ENCODE data around the gene FUOM. TPM values are rescaled to one million over a fixed set of nuclear protein-coding genes. Genes with fewer than 3 reads are reported as not detected.

Gene FUOM
- total and polyA plus RNA-seq, 9 of the 15 experiments (the other 6 are each of a cell fraction or from before 2014, with no cell fraction given) = 1.8 to 96.1 (median 27.0) TPM

DNA sequence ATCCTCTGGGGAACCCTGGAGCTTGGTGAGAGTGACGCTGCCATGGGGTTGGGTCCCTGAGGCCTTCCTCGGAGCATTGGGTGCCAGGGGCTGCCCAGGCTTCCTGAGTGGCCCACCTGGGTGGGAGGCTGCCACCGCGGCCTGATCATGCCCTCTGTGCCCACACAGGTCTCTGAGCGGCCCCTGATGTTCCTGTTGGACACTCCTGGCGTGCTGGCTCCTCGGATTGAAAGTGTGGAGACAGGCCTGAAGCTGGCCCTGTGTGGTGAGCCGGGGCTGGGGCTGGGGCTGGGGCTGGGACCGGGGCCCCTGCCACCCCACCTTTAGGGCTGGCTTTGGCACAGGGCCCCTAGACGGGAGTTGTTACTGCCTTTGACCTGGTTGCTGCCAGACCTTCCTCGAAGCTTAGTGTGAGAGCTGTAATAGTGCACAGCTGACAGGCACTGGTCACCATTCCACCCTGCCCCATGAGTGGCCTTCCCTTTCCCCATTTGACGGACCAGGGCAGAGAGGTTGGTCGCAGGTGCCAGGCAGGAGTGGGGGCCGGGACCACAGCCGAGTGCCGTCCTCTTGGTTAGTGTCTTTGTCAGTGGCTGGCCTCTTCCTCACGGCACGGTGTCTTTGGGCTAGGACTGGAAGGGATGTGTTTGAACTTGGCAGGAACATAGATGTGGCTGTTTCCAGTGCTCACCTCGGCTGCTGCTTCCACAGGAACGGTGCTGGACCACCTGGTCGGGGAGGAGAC lies 44.3 kb upstream of the FUOM start:
- POLR2A ChIA-PET = interaction anchor here (1.2 kb wide), 1 partner anchor 14 kb away, joined by 6 read pairs; no protein-coding TSS in a partner anchor
- FAIRE-seq = no peak
- CTCF ChIA-PET (ENCODE audit: low intra/inter-chr PET ratio) = no interaction called here
- no peak for DNase-seq (ENCODE audit: extremely low read depth in 1 of 4, low spot score in 3 of 4)
- Histone ChIP-seq H2AFZ (ENCODE audit: low read depth, low read length) (no peak overlapping the region), H3K79me2 (ENCODE audit: control insufficient read depth, insufficient read depth, low read length) (peaks cover 3% of the 10 kb centered on the region; the same call in 2 of the 3 replicates), H3K9me3 (replicated peaks; ENCODE audit: control insufficient read depth, insufficient read depth, low read depth, low read length) (no peaks in the 10 kb centered on the region), H3K27me3 (ENCODE audit: control insufficient read depth in 2 of 2, insufficient read depth in 2 of 2, low read length in 2 of 2) (no peaks in the 10 kb centered on the region), H4K20me1 (replicated peaks; ENCODE audit: control insufficient read depth, insufficient read depth, low read length) (no peaks in the 10 kb centered on the region), H3K9me1 (ENCODE audit: control insufficient read depth, insufficient read depth, low read length) (no peaks in the 10 kb centered on the region), H3K4me2 (ENCODE audit: insufficient read depth, low read length) (no peak overlapping the region), H3K36me3 (ENCODE audit: control insufficient read depth, insufficient read depth, low read length) (peaks cover 56% of the 10 kb centered on the region; the same call in 2 of the 3 replicates), H3K9ac (ENCODE audit: insufficient read depth in 1 of 2, low read depth in 2 of 2, low read length in 2 of 2) (no peak overlapping the region), H3K27ac (ENCODE audit: extremely low read depth, low read depth, low read length) (no peak overlapping the region), H3K4me3 (no peak overlapping the region), H3K4me1 (replicated peaks in 1 of 2; ENCODE audit: control insufficient read depth in 2 of 2, insufficient read depth in 2 of 2, low read length in 2 of 2) (peaks cover 0 to 7% of the 10 kb centered on the region in 2 experiments; a peak in 2 of 5 replicates)
- WGBS (ENCODE audit: insufficient coverage, low coverage, missing lambda C conversion rate) = 93% methylated on average over 5 of the region's 21 CpGs
- in situ Hi-C loops (cut with MboI) = no loop called here
- ATAC-seq = no peak
- intact Hi-C loops (cut with micrococcal nuclease) = no loop called here
- BruUV-seq (replicated peaks) = no TSS peak
- TF ChIP-seq MEF2D (tag; conservative IDR thresholded peaks at IDR 0.05; ENCODE audit: low read depth) = no peak
- 0 out of 2 replicates have a peak, but pooled peaks have one; percentile 8 for TF ChIP-seq RBFOX2 (IDR thresholded peaks at IDR 0.05; ENCODE audit: low read depth, low read length)

GRCh38 chr10:133401500-133401899 lies 43.7 kb upstream of the FUOM start:
- DNase-seq (ENCODE audit: extremely low read depth in 1 of 4, low spot score in 3 of 4) = no peak
- BruUV-seq (replicated peaks) = no TSS peak
- Histone ChIP-seq H3K9me1 (ENCODE audit: control insufficient read depth, insufficient read depth, low read length) (no peaks in the 10 kb centered on the region), H3K4me1 (replicated peaks in 1 of 2; ENCODE audit: control insufficient read depth in 2 of 2, insufficient read depth in 2 of 2, low read length in 2 of 2) (peaks cover 0 to 7% of the 10 kb centered on the region in 2 experiments; a peak in 2 of 5 replicates), H3K79me2 (ENCODE audit: control insufficient read depth, insufficient read depth, low read length) (no peaks in the 10 kb centered on the region; the same call in 2 of the 3 replicates), H3K27me3 (ENCODE audit: control insufficient read depth in 2 of 2, insufficient read depth in 2 of 2, low read length in 2 of 2) (no peaks in the 10 kb centered on the region), H3K4me2 (ENCODE audit: insufficient read depth, low read length) (no peak overlapping the region), H3K36me3 (ENCODE audit: control insufficient read depth, insufficient read depth, low read length) (peaks cover 53% of the 10 kb centered on the region; the same call in 2 of the 3 replicates), H4K20me1 (replicated peaks; ENCODE audit: control insufficient read depth, insufficient read depth, low read length) (no peaks in the 10 kb centered on the region), H3K9ac (ENCODE audit: insufficient read depth in 1 of 2, low read depth in 2 of 2, low read length in 2 of 2) (no peak overlapping the region), H3K4me3 (no peak overlapping the region), H3K27ac (ENCODE audit: extremely low read depth, low read depth, low read length) (no peak overlapping the region), H2AFZ (ENCODE audit: low read depth, low read length) (no peak overlapping the region), H3K9me3 (replicated peaks; ENCODE audit: control insufficient read depth, insufficient read depth, low read depth, low read length) (no peaks in the 10 kb centered on the region)
- 92% methylated on average over 2 of the region's 12 CpGs for WGBS (ENCODE audit: insufficient coverage, low coverage, missing lambda C conversion rate)
- POLR2A ChIA-PET = interaction anchor here (1.2 kb wide), 1 partner anchor 13 kb away, joined by 6 read pairs; no protein-coding TSS in a partner anchor
- in situ Hi-C loops (cut with MboI) = no loop called here
- no peak for TF ChIP-seq GABPB1 (CRISPR knock-in tag; IDR thresholded peaks at IDR 0.05)
- intact Hi-C loops (cut with micrococcal nuclease) = no loop called here
- no peak for ATAC-seq
- FAIRE-seq = no peak
- CTCF ChIA-PET (ENCODE audit: low intra/inter-chr PET ratio) = no interaction called here

Data from K562 (cell line).